HG03095 (cell line): ENCODE data around the gene TNNI3K.

Source experiments
- ATAC-seq: cut with Tn5 transposase; IDR thresholded peaks from one replicate; pipeline ENCODE4 v1.9.1; 2021; ENCODE audit warnings: moderate library complexity; ENCODE audit not compliant: unreplicated experiment

Gene TNNI3K

DNA sequence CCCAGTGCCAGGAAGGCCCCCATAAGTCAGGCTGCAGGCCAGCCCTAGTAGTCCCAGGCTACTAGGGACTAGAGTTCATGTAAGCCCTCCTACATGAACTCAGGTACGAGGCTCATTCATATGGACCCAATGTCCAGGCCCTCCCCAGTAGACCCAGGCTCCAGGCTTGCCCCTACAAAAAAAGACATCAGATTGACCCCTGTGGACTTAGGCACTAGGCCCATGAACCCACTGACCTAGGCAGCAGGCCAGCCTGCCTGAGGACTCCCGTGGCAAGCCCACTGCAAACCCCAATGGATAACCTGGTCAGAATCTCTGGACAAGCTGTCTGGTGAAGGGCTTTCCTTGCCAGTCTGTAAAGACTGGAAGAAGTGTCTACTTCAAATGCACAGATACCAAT is 51.2 kb downstream of the TNNI3K start:
- ATAC-seq = no peak

GRCh38 chr1:74314438-74314837 is 79.3 kb downstream of the TNNI3K start:
- no peak for ATAC-seq

DNA sequence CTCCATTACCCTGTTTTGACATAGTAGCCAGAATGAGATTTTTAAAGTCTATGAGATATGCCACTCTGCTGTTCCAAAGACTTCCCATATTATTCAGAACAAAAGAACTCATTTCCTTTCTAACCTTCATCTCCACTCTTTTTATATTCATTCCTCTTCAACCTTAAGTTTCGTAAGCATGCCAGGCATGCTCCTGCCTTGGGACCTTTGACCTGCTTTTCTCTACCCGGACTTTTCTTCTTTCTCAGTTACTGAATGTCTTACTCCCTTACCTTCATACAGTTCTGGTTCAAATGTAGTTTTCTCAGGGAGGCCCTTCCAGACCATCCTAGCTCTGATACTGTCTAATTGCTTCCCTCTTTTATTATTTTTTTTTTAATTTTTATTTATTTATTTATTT is 81.1 kb downstream of the TNNI3K start:
- ATAC-seq = no peak

- ATAC-seq = no peak
These were observed 82.5 kb downstream of the TNNI3K start for GRCh38 chr1:74317663-74318062.

DNA sequence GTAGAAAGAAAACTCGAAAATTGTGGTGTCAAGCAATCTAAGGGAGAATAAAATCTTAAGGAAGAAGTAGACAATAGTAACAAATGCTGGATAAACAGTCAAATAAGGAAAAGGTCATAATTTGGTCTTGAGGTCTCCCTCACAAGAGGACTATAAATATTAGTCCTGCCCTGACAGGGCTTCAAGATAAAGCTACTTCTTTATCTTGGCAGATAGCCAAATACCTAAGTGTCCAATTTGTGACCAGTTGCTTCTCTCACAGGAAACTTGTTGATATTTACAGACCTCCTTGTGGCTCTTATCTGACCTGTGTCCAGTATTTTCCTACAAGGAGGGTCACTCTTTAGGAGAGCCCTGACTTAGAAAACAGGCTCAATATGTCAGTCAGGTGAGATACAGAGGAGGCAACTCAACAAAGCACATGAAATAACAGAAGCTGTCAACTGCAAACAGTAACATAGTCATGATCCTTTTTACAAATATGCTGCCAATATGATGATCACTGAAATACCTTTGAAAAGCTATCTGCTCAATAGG is 88.8 kb downstream of the TNNI3K start:
- ATAC-seq = no peak

- ATAC-seq = no peak
These were observed 89.7 kb downstream of the TNNI3K start for GRCh38 chr1:74324684-74325448.

- ATAC-seq = no peak
These were observed 93.7 kb downstream of the TNNI3K start for GRCh38 chr1:74328851-74329250.

GRCh38 chr1:74333244-74333643 is 98.1 kb downstream of the TNNI3K start:
- ATAC-seq = no peak

- ATAC-seq = no peak
These were observed 99.0 kb downstream of the TNNI3K start for GRCh38 chr1:74334147-74334546.

DNA sequence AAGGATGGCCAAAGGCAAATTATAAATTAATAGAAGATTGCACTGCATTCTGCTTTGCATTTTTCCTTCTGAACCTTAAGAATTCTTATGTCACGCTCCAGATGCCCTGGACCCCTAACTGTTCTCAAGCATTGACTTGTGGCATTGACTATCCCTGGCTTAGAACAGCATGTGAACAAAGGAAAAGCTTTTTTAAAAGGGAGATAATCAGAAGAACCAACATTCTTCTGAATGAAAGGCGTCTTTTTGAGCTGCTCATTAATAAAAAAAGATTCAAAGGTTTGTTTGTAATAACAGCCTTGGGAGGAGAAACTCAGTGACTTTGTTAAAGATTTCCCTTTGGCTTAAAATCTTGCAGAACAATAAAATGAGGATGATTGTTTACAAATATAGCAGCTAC is 105.5 kb downstream of the TNNI3K start:
- no peak for ATAC-seq

GRCh38 chr1:74341702-74342339 is 106.6 kb downstream of the TNNI3K start:
- ATAC-seq = no peak

- ATAC-seq = no peak
These were observed 108.0 kb downstream of the TNNI3K start for GRCh38 chr1:74343216-74343615.

- no peak for ATAC-seq
These were observed 109.2 kb downstream of the TNNI3K start for GRCh38 chr1:74344387-74344786.

GRCh38 chr1:74356493-74356892 is 121.3 kb downstream of the TNNI3K start:
- no peak for ATAC-seq

GRCh38 chr1:74357150-74357549 is 122.0 kb downstream of the TNNI3K start:
- no peak for ATAC-seq

DNA sequence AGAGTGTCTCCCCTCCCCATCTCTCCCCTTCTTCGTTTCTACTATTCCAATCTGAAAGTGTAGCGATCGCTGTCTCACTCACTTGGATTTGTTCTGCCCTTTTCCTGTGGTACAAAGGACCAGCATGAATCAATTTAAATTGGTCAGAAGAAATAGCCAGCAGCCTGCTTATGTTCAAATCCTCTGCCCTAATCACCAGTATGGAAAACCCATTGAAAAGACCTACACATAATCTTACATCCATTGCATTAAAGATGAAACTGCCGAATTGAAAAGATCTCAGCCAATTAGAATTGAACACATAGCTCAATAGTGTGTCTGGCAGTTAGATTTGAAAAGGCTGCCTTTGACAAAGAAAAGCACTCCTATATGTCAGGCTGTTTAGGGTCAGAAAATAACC is 122.6 kb downstream of the TNNI3K start:
- no peak for ATAC-seq

GRCh38 chr1:74362691-74363090 is 127.5 kb downstream of the TNNI3K start:
- ATAC-seq = no peak

DNA sequence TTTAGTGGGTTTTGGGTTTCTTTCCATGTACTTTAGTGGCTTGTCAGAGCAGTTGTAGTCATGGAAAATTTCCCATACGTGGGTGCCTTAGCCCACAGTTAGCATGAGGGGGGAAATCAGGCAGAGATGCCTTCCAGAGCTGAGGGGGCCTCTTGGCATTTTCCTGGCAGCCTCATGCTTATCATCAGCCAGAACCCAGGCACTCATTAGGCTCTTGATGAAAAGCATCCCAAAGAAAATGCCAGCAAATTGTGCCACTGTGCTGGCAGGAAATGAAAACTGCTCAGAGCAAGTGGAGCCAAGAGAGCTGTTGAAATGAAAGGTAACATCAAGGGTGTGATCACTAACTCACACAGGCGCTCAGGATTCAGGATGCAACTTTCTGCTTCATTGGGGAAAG is 128.0 kb downstream of the TNNI3K start:
- ATAC-seq = no peak

DNA sequence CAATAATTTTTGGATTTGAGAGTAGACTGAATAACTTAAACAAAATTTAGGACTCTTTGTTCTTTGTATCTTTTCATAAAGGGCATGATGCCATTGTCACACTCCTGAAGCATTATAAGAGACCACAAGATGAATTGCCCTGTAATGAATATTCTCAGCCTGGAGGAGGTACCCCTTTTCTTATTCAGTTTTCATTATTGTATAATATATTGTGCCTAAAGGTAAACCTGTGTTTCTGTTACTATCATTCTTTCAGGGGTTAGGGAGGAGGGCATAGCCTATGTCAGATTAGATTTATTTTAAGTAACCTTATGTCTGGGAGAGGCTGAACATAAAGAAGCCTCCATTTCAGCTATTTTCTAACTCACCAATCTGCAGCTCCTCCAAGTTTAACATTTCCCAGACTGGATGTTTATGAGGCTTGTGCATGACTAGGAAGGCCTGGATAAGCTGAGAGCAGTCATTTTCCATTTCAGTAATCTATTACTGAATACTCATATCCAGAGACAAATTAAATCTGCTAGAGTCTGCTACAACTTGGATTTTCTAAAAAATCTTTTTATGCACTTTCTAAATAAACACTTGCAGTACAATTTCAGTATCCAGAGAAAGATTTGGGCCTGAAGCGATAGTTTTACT is 132.1 kb downstream of the TNNI3K start:
- no peak for ATAC-seq

DNA sequence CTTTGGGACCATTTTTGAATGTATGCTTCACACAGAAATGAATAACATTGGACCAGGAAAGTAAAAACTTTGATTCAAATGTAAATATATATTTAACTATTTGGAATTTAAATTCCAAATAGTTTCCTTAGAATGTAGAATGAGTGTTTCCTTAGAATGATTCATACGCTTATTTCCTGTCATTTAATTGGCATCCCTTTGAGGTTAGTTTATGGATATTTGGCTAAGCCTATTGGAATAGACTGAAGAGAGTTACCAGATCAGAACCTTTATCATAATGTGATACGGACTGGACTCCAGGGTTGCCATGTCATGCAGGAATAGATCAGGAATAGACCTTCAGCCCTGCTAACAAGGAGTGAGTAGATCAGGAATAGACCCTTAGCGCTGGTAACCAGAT is 133.1 kb downstream of the TNNI3K start:
- no peak for ATAC-seq

GRCh38 chr1:74375376-74375775 is 140.2 kb downstream of the TNNI3K start:
- no peak for ATAC-seq

GRCh38 chr1:74380252-74380651 is 145.1 kb downstream of the TNNI3K start:
- ATAC-seq = no peak
